KMS-11 (cell line): ENCODE measurements around the gene GCC2.
"Not testable (repeated sequence)": the region's sequence is repeated elsewhere in the genome, so short reads cannot be mapped to it uniquely, and the experiment has no call there.

Source experiments
- H2AFZ ChIP-seq: fragments of 200-600 bp; sonication (generic); 2 replicates; pipeline ENCODE4 v1.6.1; 2016; ENCODE audit warnings: antibody characterized with exemption, mixed run types, low read depth
- H3K27ac ChIP-seq: fragments of 200-600 bp; sonication (generic); 2 replicates; pipeline ENCODE4 v1.6.1; 2016; ENCODE audit warnings: mild to moderate bottlenecking, mixed run types
- H3K27me3 ChIP-seq: fragments of 200-600 bp; sonication (generic); 2 replicates; pipeline ENCODE4 v1.6.1; 2017; ENCODE audit warnings: mild to moderate bottlenecking, low read depth, mixed run types, moderate library complexity; ENCODE audit not compliant: insufficient read depth
- H3K36me3 ChIP-seq: fragments of 200-600 bp; sonication (generic); 2 replicates; pipeline ENCODE4 v1.6.1; 2017; ENCODE audit warnings: mild to moderate bottlenecking, mixed run types; ENCODE audit not compliant: insufficient read depth
- H3K4me1 ChIP-seq: fragments of 200-600 bp; sonication (generic); 2 replicates; pipeline ENCODE4 v1.6.1; 2016; ENCODE audit warnings: mild to moderate bottlenecking, low read depth, mixed run types; ENCODE audit not compliant: poor library complexity, severe bottlenecking
- H3K4me2 ChIP-seq: fragments of 200-600 bp; sonication (generic); 2 replicates; pipeline ENCODE4 v1.7.0; 2016; ENCODE audit warnings: mild to moderate bottlenecking, mixed run types
- H3K4me3 ChIP-seq: fragments of 200-600 bp; sonication (generic); IDR thresholded peaks from 2 replicates; pipeline ENCODE4 v1.6.1; 2017; ENCODE audit warnings: low read depth, low read length, mixed read lengths; ENCODE audit not compliant: insufficient read depth
- H3K79me2 ChIP-seq: fragments of 200-600 bp; sonication (generic); 2 replicates; pipeline ENCODE4 v1.6.1; 2016; ENCODE audit warnings: low read depth, mixed run types; ENCODE audit not compliant: insufficient read depth
- H3K9ac ChIP-seq: fragments of 200-600 bp; sonication (generic); 2 replicates; pipeline ENCODE4 v1.6.1; 2016; ENCODE audit warnings: mild to moderate bottlenecking, mixed run types
- H4K20me1 ChIP-seq: fragments of 200-600 bp; sonication (generic); 2 replicates; pipeline ENCODE4 v1.6.1; 2016; ENCODE audit warnings: mild to moderate bottlenecking, mixed run types; ENCODE audit not compliant: insufficient read depth
- CTCF ChIP-seq: fragments of 200-600 bp; sonication (generic); conservative IDR thresholded peaks from 2 replicates; pipeline ENCODE4 v1.6.1; 2017; ENCODE audit warnings: low read depth, mild to moderate bottlenecking, antibody characterized with exemption, low read length, moderate library complexity, mixed read lengths

Gene GCC2

DNA sequence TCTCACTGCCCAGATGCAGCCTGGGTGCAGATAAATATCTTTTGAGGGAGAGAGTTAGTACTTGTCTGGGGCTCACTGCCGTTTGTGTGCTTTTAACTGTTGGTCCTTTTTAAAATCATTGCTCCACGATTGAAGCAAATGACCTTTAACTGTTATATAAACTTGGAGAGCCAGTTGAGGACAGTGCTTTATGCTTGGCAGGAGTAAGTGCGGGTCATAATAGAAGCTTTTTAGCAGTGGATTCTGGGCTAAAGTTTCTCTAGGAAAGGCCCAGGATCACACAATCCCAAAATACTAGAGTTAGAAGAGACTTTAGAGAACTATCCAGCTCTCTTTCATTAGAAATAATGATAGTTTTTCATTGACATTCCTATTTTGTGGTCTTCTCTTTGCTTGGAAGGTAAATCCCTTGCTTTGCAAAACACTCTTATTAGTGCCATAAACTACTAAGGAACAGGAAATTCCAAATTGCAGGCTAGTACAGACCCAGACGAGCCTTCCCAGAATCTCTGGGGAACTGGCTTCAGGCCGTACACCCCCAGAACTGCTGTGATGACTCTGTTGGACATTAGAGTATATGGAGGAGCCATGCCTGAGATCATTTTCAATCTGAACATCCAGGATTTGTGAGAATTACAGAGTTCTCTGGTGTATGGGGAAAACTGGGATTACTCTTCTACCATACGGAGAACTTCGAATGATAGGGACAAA lies 104.4 kb downstream of the GCC2 start:
- H3K79me2 ChIP-seq = 0 out of 2 replicates have a peak, but pooled peaks cover 6% of the 10 kb centered on the region
- no peaks in the 10 kb centered on the region for H3K27me3 ChIP-seq
- no peak for TF ChIP-seq CTCF
- H3K27ac ChIP-seq = no peak overlapping the region
- H2AFZ ChIP-seq = no peak overlapping the region
- no peak overlapping the region for H3K9ac ChIP-seq
- H3K36me3 ChIP-seq = no peaks in the 10 kb centered on the region
- no peaks in the 10 kb centered on the region for H4K20me1 ChIP-seq
- H3K4me1 ChIP-seq = no peaks in the 10 kb centered on the region
- no peak overlapping the region for H3K4me2 ChIP-seq
- no peak overlapping the region for H3K4me3 ChIP-seq

DNA sequence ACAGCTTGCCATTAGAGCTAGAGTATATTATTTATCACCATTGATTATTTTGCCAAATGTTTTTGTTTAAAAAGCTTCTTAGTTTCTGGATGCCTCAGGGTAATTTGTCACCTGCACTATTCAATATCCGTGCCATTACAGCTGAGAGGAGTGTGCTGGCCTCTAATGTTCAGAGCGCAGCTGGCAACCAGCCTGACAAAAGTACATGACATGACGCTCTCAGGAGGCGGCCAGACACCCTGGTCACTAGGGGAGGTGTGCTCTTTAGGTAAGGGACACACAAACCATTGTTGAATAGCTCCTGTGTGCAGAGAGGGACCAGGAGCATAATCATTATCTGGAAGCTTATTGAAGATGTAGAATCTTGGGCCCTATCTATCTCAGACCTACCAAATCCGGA lies 105.5 kb downstream of the GCC2 start:
- H3K4me2 ChIP-seq = no peak overlapping the region
- no peaks in the 10 kb centered on the region for H4K20me1 ChIP-seq
- H3K4me3 ChIP-seq = no peak overlapping the region
- TF ChIP-seq CTCF = no peak
- H3K27me3 ChIP-seq = no peaks in the 10 kb centered on the region
- no peaks in the 10 kb centered on the region for H3K79me2 ChIP-seq
- no peak overlapping the region for H3K27ac ChIP-seq
- H3K36me3 ChIP-seq = no peaks in the 10 kb centered on the region
- no peak overlapping the region for H2AFZ ChIP-seq
- no peaks in the 10 kb centered on the region for H3K4me1 ChIP-seq
- no peak overlapping the region for H3K9ac ChIP-seq

- H3K79me2 ChIP-seq = no peaks in the 10 kb centered on the region
- H3K4me2 ChIP-seq = no peak overlapping the region
Measured at GRCh38 chr2:108555572-108555971, 106.6 kb downstream of the GCC2 start.

DNA sequence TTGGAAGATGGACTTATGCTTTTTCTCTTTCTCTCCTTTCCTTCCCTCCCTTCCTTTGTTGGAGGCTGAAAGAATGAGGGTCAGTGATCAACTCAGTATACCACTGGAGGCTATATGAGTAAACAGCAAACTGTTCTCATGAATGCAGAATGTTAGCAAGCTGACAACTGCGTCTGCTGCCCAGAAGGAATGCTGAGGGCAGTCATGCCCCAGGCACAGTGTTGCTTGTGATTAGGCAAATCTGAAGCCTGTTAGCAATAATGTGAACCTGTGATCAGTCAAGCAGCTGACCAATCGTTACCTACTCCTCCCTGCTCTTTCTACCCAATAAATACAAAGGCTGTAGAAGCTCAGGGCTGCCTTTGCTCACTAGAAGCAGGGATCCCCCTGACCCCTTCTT lies 107.6 kb downstream of the GCC2 start:
- not testable (repeated sequence) for H3K4me1 ChIP-seq, H4K20me1 ChIP-seq, H3K9ac ChIP-seq, H3K4me3 ChIP-seq, H3K4me2 ChIP-seq, H3K27me3 ChIP-seq, H3K36me3 ChIP-seq, H3K27ac ChIP-seq, H2AFZ ChIP-seq, H3K79me2 ChIP-seq

More at GRCh38 chr2:108555572-108555971, 106.6 kb downstream of the GCC2 start:
- Histone ChIP-seq H3K36me3 (no peaks in the 10 kb centered on the region), H4K20me1 (no peaks in the 10 kb centered on the region), H3K27me3 (no peaks in the 10 kb centered on the region), H3K27ac (no peak overlapping the region), H3K4me3 (no peak overlapping the region), H3K4me1 (no peaks in the 10 kb centered on the region), H2AFZ (no peak overlapping the region), H3K9ac (no peak overlapping the region)
- no peak for TF ChIP-seq CTCF
